HFF-Myc (cell line): ENCODE results near the gene ARHGAP31.

Experiments used
- DNase-seq: peaks from one replicate; pipeline ENCODE4 v3.0.0-alpha.2; 2011; ENCODE audit warnings: low read depth; ENCODE audit errors: extremely low read depth
- H3K4me3 ChIP-seq: replicated peaks from 2 replicates; pipeline ENCODE4 v1.5.1; 2011; ENCODE audit warnings: low read depth, mild to moderate bottlenecking, control low read depth, low read length
- CTCF ChIP-seq: IDR thresholded peaks from 2 replicates; pipeline ENCODE4 v1.5.1; 2012; ENCODE audit warnings: mild to moderate bottlenecking, low read depth, low read length, control low read depth; ENCODE audit errors: missing control alignments

Gene ARHGAP31

GRCh38 chr3:119409844-119410243, 115.7 kb downstream of the ARHGAP31 start:
- DNase-seq, result no peak
- no peak overlapping the region for H3K4me3 ChIP-seq

DNA sequence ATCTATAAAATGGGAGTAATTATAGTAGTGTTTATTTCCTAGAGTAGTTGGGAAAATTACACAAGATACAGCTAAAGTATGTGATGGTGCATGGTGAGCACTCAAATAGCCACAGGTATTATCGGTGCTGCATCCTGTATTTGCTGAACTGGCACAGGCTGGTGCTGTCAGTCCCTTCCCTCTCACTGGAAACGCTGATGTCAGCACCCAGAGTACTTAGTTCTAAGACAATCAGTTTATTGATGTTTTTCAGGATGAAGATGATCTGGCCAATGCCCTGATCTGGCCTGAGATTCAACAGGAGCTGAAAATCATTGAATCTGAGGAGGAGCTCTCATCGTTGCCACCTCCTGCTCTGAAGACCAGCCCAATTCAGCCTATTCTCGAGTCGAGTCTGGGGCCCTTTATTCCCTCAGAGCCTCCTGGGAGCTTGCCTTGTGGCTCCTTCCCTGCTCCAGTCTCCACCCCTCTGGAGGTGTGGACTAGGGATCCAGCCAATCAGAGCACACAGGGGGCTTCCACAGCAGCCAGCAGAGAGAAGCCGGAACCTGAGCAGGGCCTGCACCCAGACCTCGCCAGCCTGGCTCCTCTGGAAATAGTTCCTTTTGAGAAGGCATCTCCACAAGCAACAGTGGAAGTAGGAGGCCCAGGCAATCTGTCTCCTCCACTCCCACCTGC, 119.6 kb downstream of the ARHGAP31 start:
- H3K4me3 ChIP-seq, result no peak overlapping the region
- DNase-seq, result no peak
- no peak for TF ChIP-seq CTCF

More at GRCh38 chr3:119409844-119410243, 115.7 kb downstream of the ARHGAP31 start:
- no peak for TF ChIP-seq CTCF

- DNase-seq, result no peak
- TF ChIP-seq CTCF, result no peak
- H3K4me3 ChIP-seq, result no peak overlapping the region
Observed at GRCh38 chr3:119416873-119417272, 122.7 kb downstream of the ARHGAP31 start.

- no peak overlapping the region for H3K4me3 ChIP-seq
- DNase-seq, result no peak
- TF ChIP-seq CTCF, result no peak
Observed at GRCh38 chr3:119417771-119418512, 123.8 kb downstream of the ARHGAP31 start.

- H3K4me3 ChIP-seq, result no peak overlapping the region
- DNase-seq, result no peak
- no peak for TF ChIP-seq CTCF
Observed at GRCh38 chr3:119418641-119419040, 124.5 kb downstream of the ARHGAP31 start.

DNA sequence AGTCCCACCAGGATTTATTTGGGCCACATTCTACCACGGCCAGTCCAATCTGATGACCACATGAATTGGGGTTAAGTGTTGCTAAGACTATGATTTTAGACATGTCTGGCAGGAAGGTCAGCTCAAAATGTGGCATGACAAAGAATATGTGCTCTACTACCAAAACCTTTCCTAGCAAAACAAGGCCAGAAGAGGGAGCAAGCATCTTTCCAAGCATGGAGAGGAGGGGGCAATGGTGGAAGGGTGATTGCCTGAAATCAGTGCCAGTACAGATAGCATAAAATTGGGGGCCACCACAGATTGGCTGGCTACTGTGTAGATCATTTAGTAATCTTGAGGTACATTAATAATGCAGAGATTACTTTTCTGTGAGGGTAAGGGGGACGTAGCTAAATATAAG, 126.0 kb downstream of the ARHGAP31 start:
- DNase-seq, result no peak
- TF ChIP-seq CTCF, result peak; percentile 22
- no peak overlapping the region for H3K4me3 ChIP-seq

- no peak for TF ChIP-seq CTCF
- DNase-seq, result no peak
- H3K4me3 ChIP-seq, result no peak overlapping the region
Observed at GRCh38 chr3:119427669-119428068, 133.5 kb downstream of the ARHGAP31 start.
